KMS-11 (cell line): ENCODE measurements around the gene CYP2W1.

Experiments used
- H2AFZ ChIP-seq: fragments of 200-600 bp; sonication (generic); 2 replicates; pipeline ENCODE4 v1.6.1; 2016; ENCODE audit warnings: antibody characterized with exemption, mixed run types, low read depth
- H3K27ac ChIP-seq: fragments of 200-600 bp; sonication (generic); 2 replicates; pipeline ENCODE4 v1.6.1; 2016; ENCODE audit warnings: mild to moderate bottlenecking, mixed run types
- H3K27me3 ChIP-seq: fragments of 200-600 bp; sonication (generic); 2 replicates; pipeline ENCODE4 v1.6.1; 2017; ENCODE audit warnings: mild to moderate bottlenecking, low read depth, mixed run types, moderate library complexity; ENCODE audit not compliant: insufficient read depth
- H3K36me3 ChIP-seq: fragments of 200-600 bp; sonication (generic); 2 replicates; pipeline ENCODE4 v1.6.1; 2017; ENCODE audit warnings: mild to moderate bottlenecking, mixed run types; ENCODE audit not compliant: insufficient read depth
- H3K4me1 ChIP-seq: fragments of 200-600 bp; sonication (generic); 2 replicates; pipeline ENCODE4 v1.6.1; 2016; ENCODE audit warnings: mild to moderate bottlenecking, low read depth, mixed run types; ENCODE audit not compliant: poor library complexity, severe bottlenecking
- H3K4me2 ChIP-seq: fragments of 200-600 bp; sonication (generic); 2 replicates; pipeline ENCODE4 v1.7.0; 2016; ENCODE audit warnings: mild to moderate bottlenecking, mixed run types
- H3K4me3 ChIP-seq: fragments of 200-600 bp; sonication (generic); IDR thresholded peaks from 2 replicates; pipeline ENCODE4 v1.6.1; 2017; ENCODE audit warnings: low read depth, low read length, mixed read lengths; ENCODE audit not compliant: insufficient read depth
- H3K79me2 ChIP-seq: fragments of 200-600 bp; sonication (generic); 2 replicates; pipeline ENCODE4 v1.6.1; 2016; ENCODE audit warnings: low read depth, mixed run types; ENCODE audit not compliant: insufficient read depth
- H3K9ac ChIP-seq: fragments of 200-600 bp; sonication (generic); 2 replicates; pipeline ENCODE4 v1.6.1; 2016; ENCODE audit warnings: mild to moderate bottlenecking, mixed run types
- H4K20me1 ChIP-seq: fragments of 200-600 bp; sonication (generic); 2 replicates; pipeline ENCODE4 v1.6.1; 2016; ENCODE audit warnings: mild to moderate bottlenecking, mixed run types; ENCODE audit not compliant: insufficient read depth
- CTCF ChIP-seq: fragments of 200-600 bp; sonication (generic); conservative IDR thresholded peaks from 2 replicates; pipeline ENCODE4 v1.6.1; 2017; ENCODE audit warnings: low read depth, mild to moderate bottlenecking, antibody characterized with exemption, low read length, moderate library complexity, mixed read lengths

CYP2W1 gene

GRCh38 chr7:992709-993607 lies 10.0 kb downstream of the CYP2W1 start:
- no peak overlapping the region for H3K27ac ChIP-seq
- no peak overlapping the region for H3K4me2 ChIP-seq
- H4K20me1 ChIP-seq = no peaks in the 10 kb centered on the region
- peaks cover 4% of the 10 kb centered on the region; the same call in 1 of the 2 replicates for H3K27me3 ChIP-seq
- no peak overlapping the region for H2AFZ ChIP-seq
- no peaks in the 10 kb centered on the region for H3K36me3 ChIP-seq
- peaks cover 3% of the 10 kb centered on the region for H3K4me1 ChIP-seq
- peak; percentile 96 for TF ChIP-seq CTCF
- H3K79me2 ChIP-seq = no peaks in the 10 kb centered on the region
- no peak overlapping the region for H3K4me3 ChIP-seq
- no peak overlapping the region for H3K9ac ChIP-seq

GRCh38 chr7:994592-995308 lies 11.8 kb downstream of the CYP2W1 start:
- Histone ChIP-seq H3K27me3 (no peaks in the 10 kb centered on the region; the same call in 1 of the 2 replicates), H3K9ac (no peak overlapping the region), H3K4me3 (no peak overlapping the region), H3K27ac (no peak overlapping the region), H3K79me2 (no peaks in the 10 kb centered on the region), H4K20me1 (no peaks in the 10 kb centered on the region), H2AFZ (no peak overlapping the region), H3K36me3 (no peaks in the 10 kb centered on the region), H3K4me2 (no peak overlapping the region), H3K4me1 (peaks cover 3% of the 10 kb centered on the region)
- TF ChIP-seq CTCF = no peak

- Histone ChIP-seq H3K27ac (no peak overlapping the region), H4K20me1 (no peaks in the 10 kb centered on the region), H3K4me3 (no peak overlapping the region), H3K27me3 (no peaks in the 10 kb centered on the region; the same call in 1 of the 2 replicates), H3K79me2 (no peaks in the 10 kb centered on the region), H3K4me2 (no peak overlapping the region), H3K36me3 (no peaks in the 10 kb centered on the region), H2AFZ (no peak overlapping the region), H3K4me1 (peaks cover 3% of the 10 kb centered on the region), H3K9ac (no peak overlapping the region)
- no peak for TF ChIP-seq CTCF
Observed at GRCh38 chr7:995571-995970, 12.6 kb downstream of the CYP2W1 start.

GRCh38 chr7:996079-996872 lies 13.3 kb downstream of the CYP2W1 start:
- no peak overlapping the region for H3K27ac ChIP-seq

More at GRCh38 chr7:996079-996872, 13.3 kb downstream of the CYP2W1 start:
- H3K79me2 ChIP-seq = no peaks in the 10 kb centered on the region
- no peak for TF ChIP-seq CTCF
- H3K4me2 ChIP-seq = no peak overlapping the region
- no peaks in the 10 kb centered on the region for H3K36me3 ChIP-seq
- no peak overlapping the region for H3K9ac ChIP-seq
- H4K20me1 ChIP-seq = no peaks in the 10 kb centered on the region
- peaks cover 3% of the 10 kb centered on the region for H3K4me1 ChIP-seq
- H3K4me3 ChIP-seq = no peak overlapping the region
- H3K27me3 ChIP-seq = no peaks in the 10 kb centered on the region
- no peak overlapping the region for H2AFZ ChIP-seq
